ENCODE results near the gene CCSER2. TPM values are rescaled to one million over a fixed set of nuclear protein-coding genes. Genes with fewer than 3 reads are reported as not detected.

The CCSER2 gene
- total RNA-seq, 1 experiment from 2014 or later, result 28.9 TPM

- DNase-seq (ENCODE audit: low read depth, low spot score), result no peak
- Histone ChIP-seq H3K4me2 (ENCODE audit: low read length) (no peak overlapping the region), H3K9me2 (ENCODE audit: insufficient read depth) (no peaks in the 10 kb centered on the region), H3K4me3 (replicated peaks in 1 of 2; ENCODE audit: low read depth in 1 of 2, low read length in 2 of 2) (no peak overlapping the region), H3K9ac (ENCODE audit: low read length) (no peak overlapping the region), H3K9me3 (ENCODE audit: control insufficient read depth in 1 of 2, insufficient read depth in 1 of 2, low read depth in 1 of 2, low read length in 2 of 2) (no peaks in the 10 kb centered on the region), H3K27me3 (ENCODE audit: insufficient read depth, low read length) (no peaks in the 10 kb centered on the region), H3K36me3 (ENCODE audit: control insufficient read depth in 1 of 2, insufficient read depth in 2 of 2, low read length in 2 of 2) (no peaks in the 10 kb centered on the region), H3K27ac (ENCODE audit: low read depth, low read length) (no peak overlapping the region), H3K79me2 (ENCODE audit: insufficient read depth, low read length) (no peaks in the 10 kb centered on the region; the same call in 1 of the 2 replicates), H3K4me1 (ENCODE audit: control insufficient read depth in 1 of 2, insufficient read depth in 2 of 2, low read length in 2 of 2) (no peaks in the 10 kb centered on the region), H4K20me1 (ENCODE audit: insufficient read depth) (no peaks in the 10 kb centered on the region), H2AFZ (ENCODE audit: low read depth, low read length, poor library complexity, severe bottlenecking) (no peak overlapping the region)
- TF ChIP-seq EZH2phosphoT487 (IDR thresholded peaks at IDR 0.05; ENCODE audit: borderline replicate concordance) (no peak), MAX (IDR thresholded peaks at IDR 0.05) (no peak), FOSL1 (IDR thresholded peaks at IDR 0.05; ENCODE audit: low read depth) (no peak), EGR1 (IDR thresholded peaks at IDR 0.05; ENCODE audit: low read depth) (no peak), CBX3 (IDR thresholded peaks at IDR 0.05; ENCODE audit: low read depth) (no peak), RAD21 (IDR thresholded peaks at IDR 0.05; ENCODE audit: low read depth) (no peak), ZFX (IDR thresholded peaks at IDR 0.05) (no peak), SRF (IDR thresholded peaks at IDR 0.05; ENCODE audit: low read depth) (no peak), ZBTB33 (IDR thresholded peaks at IDR 0.05; ENCODE audit: extremely low read depth, insufficient replicate concordance, low read length) (no peak), POLR2A (IDR thresholded peaks at IDR 0.05; ENCODE audit: borderline replicate concordance, extremely low read depth, insufficient read depth, insufficient read length) (no peak), REST (IDR thresholded peaks at IDR 0.05; ENCODE audit: low read depth) (no peak), CEBPB (IDR thresholded peaks at IDR 0.05; ENCODE audit: low read depth) (no peak), SIN3A (IDR thresholded peaks at IDR 0.05; ENCODE audit: low read depth) (no peak), EZH2 (IDR thresholded peaks at IDR 0.05) (no peak), ELF1 (IDR thresholded peaks at IDR 0.05; ENCODE audit: borderline replicate concordance, low read depth) (no peak), POLR2AphosphoS5 (IDR thresholded peaks at IDR 0.05; ENCODE audit: low read depth, low read length) (no peak), SP1 (IDR thresholded peaks at IDR 0.05; ENCODE audit: low read depth) (no peak)
- ChIA-PET RAD21 (ENCODE audit: low non-redundant PET in 1 of 2, low total read pairs in 2 of 2, uncharacterized antibody in 2 of 2, unreplicated experiment in 2 of 2) (no interaction called here), CTCF (interaction anchor here (0.9 kb wide), 1 partner anchor 34 kb away, joined by 3 read pairs; no protein-coding TSS in a partner anchor), POLR2A (no interaction called here)
- no peak for ATAC-seq
- no TSS peak for BruUV-seq (replicated peaks)
- intact Hi-C loops (cut with micrococcal nuclease), result no loop called here
These were observed 67.2 kb downstream of the CCSER2 start for GRCh38 chr10:84395581-84395980.
